Measurements from ENCODE around the gene HPDL.

- TF ChIP-seq POLR2A (IDR thresholded peaks at IDR 0.05) (no peak), CTCF (IDR thresholded peaks at IDR 0.05) (no peak)
Observed at GRCh38 chr1:45344499-45344898, 17.8 kb downstream of the HPDL start.

All from esophagus squamous epithelium (tissue), 4 donors.